HG03196 (cell line): ENCODE data around the gene NHERF2.

ENCODE experiments used
- ATAC-seq: cut with Tn5 transposase; IDR thresholded peaks from one replicate; pipeline ENCODE4 v1.9.1; 2021; ENCODE audit not compliant: unreplicated experiment

Gene NHERF2

GRCh38 chr16:2057438-2057837 is 30.7 kb downstream of the NHERF2 start:
- no peak for ATAC-seq

DNA sequence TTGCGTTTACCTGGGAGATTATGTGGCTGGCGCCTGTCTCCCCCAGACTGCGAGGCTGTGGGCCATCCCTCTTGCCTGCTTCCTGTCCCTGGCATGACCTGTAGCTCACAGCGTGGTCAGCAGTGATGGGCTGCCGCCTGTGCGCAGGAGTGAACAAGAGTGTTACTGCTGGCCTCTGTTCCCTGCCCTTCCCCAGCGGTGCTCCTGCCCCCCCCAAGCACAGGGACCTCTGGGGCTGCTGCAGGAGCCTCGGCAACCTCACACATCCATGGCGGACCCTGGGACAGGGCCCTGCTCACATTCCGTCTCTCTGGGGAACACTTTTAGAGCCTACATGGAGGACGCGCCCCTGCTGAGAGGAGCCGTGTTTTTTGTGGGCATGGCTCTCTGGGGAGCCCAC is 31.7 kb downstream of the NHERF2 start:
- no peak for ATAC-seq

GRCh38 chr16:2058872-2059271 is 32.2 kb downstream of the NHERF2 start:
- no peak for ATAC-seq

GRCh38 chr16:2060346-2060745 is 33.6 kb downstream of the NHERF2 start:
- no peak for ATAC-seq

- no peak for ATAC-seq
Observed at GRCh38 chr16:2061023-2061422, 34.3 kb downstream of the NHERF2 start.

GRCh38 chr16:2061526-2061925 is 34.8 kb downstream of the NHERF2 start:
- no peak for ATAC-seq

DNA sequence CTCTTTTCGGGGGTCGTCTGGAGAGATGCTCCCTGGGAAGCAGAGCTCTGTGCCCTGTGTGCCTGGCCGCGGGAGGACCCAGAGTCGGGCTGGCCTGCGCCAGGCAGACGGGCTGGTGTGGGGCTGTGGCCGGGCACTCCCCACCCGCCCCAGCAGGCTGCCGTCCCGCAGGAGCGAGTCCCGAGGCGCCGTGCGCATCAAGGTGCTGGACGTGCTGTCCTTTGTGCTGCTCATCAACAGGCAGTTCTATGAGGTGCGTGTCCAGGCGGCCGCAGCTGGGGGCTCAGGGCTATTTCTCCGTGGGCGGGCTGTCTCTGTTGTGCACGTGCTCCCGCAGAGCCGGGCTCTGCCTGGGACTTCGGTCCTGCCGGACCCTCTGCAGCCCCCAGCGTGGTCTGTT is 36.1 kb downstream of the NHERF2 start:
- ATAC-seq = no peak

GRCh38 chr16:2063861-2064260 is 37.2 kb downstream of the NHERF2 start:
- no peak for ATAC-seq

GRCh38 chr16:2064368-2064945 is 37.8 kb downstream of the NHERF2 start:
- ATAC-seq = no peak

- ATAC-seq = no peak
Observed at GRCh38 chr16:2066139-2066538, 39.4 kb downstream of the NHERF2 start.

- no peak for ATAC-seq
Observed at GRCh38 chr16:2070576-2071453, 44.1 kb downstream of the NHERF2 start.

DNA sequence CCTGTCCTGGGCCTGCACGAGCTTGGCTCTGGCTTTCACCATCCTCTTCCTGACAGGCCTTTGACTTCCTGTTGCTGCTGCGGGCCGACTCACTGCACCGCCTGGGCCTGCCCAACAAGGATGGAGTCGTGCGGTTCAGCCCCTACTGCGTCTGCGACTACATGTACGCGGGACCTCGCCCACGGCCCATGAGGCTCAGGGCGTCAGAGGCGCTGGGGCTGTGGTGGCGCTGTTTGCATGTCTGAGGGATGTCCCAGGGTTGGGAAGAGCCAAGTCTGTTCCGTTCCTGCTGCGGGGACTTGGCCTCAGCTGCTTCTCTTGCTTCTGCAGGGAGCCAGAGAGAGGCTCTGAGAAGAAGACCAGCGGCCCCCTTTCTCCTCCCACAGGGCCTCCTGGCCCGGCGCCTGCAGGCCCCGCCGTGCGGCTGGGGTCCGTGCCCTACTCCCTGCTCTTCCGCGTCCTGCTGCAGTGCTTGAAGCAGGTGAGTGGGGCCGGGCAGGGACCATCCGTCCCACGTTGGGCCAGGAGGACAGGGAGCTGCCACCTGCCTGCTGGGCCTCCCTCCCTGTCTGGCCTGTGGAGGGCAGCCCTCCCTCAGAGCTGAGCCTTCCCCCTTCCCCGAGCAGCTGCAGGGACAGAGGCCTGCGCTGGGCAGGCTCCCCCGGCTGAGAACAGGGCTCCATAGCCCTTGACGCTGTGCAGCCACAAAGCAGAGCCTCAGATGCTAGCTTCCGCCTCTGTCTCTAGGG is 44.9 kb downstream of the NHERF2 start:
- no peak for ATAC-seq

DNA sequence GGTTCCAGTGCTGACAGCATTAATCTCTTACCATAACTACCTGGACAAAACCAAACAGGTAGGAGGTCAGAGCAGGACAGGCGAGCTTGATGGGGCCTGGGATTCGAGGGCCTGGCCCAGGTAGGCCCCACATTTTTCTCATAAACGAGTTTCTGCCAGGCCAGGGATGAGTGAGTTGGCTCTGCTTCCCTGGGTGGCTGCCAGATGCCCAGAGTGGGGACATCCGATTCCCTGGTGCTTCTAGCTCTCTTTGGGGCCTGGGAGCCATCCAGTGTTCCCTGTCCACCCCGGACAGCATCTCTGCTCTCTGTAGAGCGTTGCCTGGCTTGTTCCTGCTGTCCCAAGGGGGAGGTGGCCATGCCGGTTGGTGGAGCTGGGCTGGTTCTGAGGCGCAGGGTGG is 46.2 kb downstream of the NHERF2 start:
- no peak for ATAC-seq

- no peak for ATAC-seq
Observed at GRCh38 chr16:2074071-2074470, 47.4 kb downstream of the NHERF2 start.

DNA sequence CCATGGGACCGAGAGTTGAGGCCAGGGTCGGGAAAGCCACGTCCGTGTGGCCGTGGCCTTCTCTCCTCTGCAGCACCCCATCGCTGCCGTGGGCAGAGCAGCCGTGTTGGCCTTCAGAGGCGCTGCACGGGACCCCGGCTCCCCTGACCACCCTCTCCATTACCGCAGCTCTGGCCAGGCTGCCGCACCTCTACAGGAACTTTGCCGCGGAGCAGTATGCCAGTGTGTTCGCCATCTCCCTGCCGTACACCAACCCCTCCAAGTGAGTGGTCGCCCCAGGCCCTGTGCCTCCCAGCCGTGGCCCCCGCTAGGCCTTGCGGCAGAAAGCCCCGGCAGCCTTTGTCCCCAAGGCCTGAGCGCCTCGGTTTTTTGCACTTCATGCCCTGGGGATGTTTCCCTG is 48.9 kb downstream of the NHERF2 start:
- no peak for ATAC-seq

- no peak for ATAC-seq
Observed at GRCh38 chr16:2076072-2076865, 49.6 kb downstream of the NHERF2 start.

- ATAC-seq = no peak
Observed at GRCh38 chr16:2077016-2077415, 50.3 kb downstream of the NHERF2 start.

DNA sequence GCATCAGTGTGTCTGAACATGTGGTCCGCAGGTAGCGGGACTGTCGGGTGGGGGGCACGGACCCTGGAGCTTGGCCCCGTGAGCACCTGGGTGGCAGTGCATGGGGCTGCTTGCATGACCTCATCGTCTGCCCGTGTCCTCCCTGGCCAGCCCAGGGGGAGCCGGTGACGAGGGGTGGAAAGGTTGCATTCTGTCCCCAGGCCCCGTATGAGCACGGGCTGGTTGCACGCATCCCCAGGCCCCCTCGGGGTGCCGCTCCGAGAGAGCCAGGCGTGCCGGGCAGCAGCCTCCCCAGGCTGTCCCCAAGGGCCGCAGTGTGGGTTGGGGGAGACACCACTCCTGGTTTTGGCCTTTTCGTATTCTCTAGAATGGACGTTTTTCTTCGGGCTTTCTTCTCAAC is 51.0 kb downstream of the NHERF2 start:
- ATAC-seq = no peak

GRCh38 chr16:2078096-2078495 is 51.4 kb downstream of the NHERF2 start:
- ATAC-seq = no peak

DNA sequence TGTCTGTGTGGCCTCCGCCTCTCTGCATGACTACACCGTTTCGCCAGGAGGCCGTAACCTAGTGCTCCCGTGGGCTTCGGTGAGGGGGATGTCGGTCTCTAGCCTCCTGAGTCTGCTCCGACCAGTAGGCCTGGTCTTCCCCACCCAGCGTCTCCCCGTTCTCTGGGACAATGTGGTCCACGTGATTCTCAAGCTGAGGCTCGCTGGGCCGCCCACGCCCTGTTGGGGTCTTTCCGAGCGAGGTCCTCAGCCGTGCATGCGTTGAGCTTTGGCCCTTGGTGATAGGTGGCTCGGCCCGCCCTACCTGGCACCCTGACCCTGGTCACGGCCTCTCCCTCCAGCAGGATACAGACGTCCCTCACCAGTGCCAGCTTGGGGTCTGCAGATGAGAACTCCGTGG is 52.0 kb downstream of the NHERF2 start:
- no peak for ATAC-seq

DNA sequence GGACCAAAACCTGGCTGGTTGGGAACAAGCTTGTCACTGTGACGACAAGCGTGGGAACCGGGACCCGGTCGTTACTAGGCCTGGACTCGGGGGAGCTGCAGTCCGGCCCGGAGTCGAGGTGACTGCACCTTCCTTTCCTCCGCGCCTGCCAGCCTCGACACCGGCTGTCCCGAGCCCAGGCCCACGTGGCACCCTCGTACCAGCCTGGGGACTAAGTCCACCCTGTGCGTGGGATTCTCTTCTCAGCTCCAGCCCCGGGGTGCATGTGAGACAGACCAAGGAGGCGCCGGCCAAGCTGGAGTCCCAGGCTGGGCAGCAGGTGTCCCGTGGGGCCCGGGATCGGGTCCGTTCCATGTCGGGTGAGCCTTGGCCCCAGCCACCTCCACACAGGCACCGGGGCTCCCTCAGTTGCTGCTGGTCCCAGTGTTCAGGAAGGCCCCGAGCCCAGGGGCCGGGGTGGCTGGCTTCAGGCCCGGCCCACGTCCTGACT is 52.7 kb downstream of the NHERF2 start:
- ATAC-seq = no peak
